MCF 10A (cell line): Measurements from ENCODE around the gene IGFN1. TPM values are rescaled to one million over a fixed set of nuclear protein-coding genes. Genes with fewer than 3 reads are reported as not detected.

ENCODE experiments used
- BruUV-seq: library from RNA; stranded (reverse); fragments of 400-500 nt; replicated peaks from 2 replicates; lab custom pipeline; 2021; lab: Mats Ljungman, UMichigan
- CTCF ChIA-PET: fragments of 300-600 bp; sonication (Branson Sonifier 250); formaldehyde crosslinking; extraction: SDS; loops from one replicate; lab custom pipeline; 2021; ENCODE audit warnings: antibody characterized with exemption, inconsistent platforms; lab: Yijun Ruan, JAX
- POLR2A ChIA-PET: fragments of 300-600, 350-650 bp; sonication (Branson Sonifier 250); formaldehyde crosslinking; extraction: SDS; loops from one replicate; lab custom pipeline; 2020; ENCODE audit warnings: antibody characterized with exemption, inconsistent platforms; lab: Yijun Ruan, JAX
- DNase-seq: peaks from one replicate; pipeline ENCODE4 v3.0.0-alpha.2; 2018; ENCODE audit not compliant: unreplicated experiment
- H3K27ac Mint-ChIP-seq: one replicate; pipeline ENCODE4 v1.8.0; 2022; ENCODE audit warnings: mild to moderate bottlenecking, low read depth, mixed read lengths; ENCODE audit not compliant: unreplicated experiment
- H3K27me3 Mint-ChIP-seq: one replicate; pipeline ENCODE4 v1.8.0; 2022; ENCODE audit warnings: mixed read lengths; ENCODE audit not compliant: insufficient read depth, unreplicated experiment
- H3K36me3 Mint-ChIP-seq: one replicate; pipeline ENCODE4 v1.8.0; 2022; ENCODE audit warnings: mild to moderate bottlenecking, moderate library complexity, mixed read lengths; ENCODE audit not compliant: insufficient read depth, unreplicated experiment
- H3K4me1 Mint-ChIP-seq: one replicate; pipeline ENCODE4 v1.8.0; 2022; ENCODE audit warnings: mixed read lengths; ENCODE audit not compliant: insufficient read depth, unreplicated experiment
- H3K4me3 Mint-ChIP-seq: one replicate; pipeline ENCODE4 v1.8.0; 2022; ENCODE audit warnings: mild to moderate bottlenecking, moderate library complexity, mixed read lengths; ENCODE audit not compliant: unreplicated experiment
- H3K9me3 Mint-ChIP-seq: one replicate; pipeline ENCODE4 v1.8.0; 2022; ENCODE audit warnings: mixed read lengths; ENCODE audit not compliant: unreplicated experiment
- CTCF ChIP-seq: fragments of 200-600 bp; IDR thresholded peaks from one replicate; pipeline ENCODE4 v1.8.0; 2022; ENCODE audit warnings: antibody characterized with exemption, mild to moderate bottlenecking; ENCODE audit not compliant: unreplicated experiment
- intact Hi-C: fragments of 100-400 bp; cut with micrococcal nuclease; formaldehyde crosslinking; loops from 2 replicates; pipeline ENCODE4 v1.14.1; 2022
- total RNA-seq: library from RNA; stranded (reverse); gene quantifications from 2 replicates; pipeline ENCODE4 v1.2.3, GENCODE V29; 2022

IGFN1 gene
- total RNA-seq, 1 experiment from 2014 or later, result 0.26 TPM

- no peaks in the 10 kb centered on the region for H3K9me3 Mint-ChIP-seq
- H3K36me3 Mint-ChIP-seq, result peaks cover 6% of the 10 kb centered on the region
- DNase-seq, result peak; percentile 46
- intact Hi-C loops, result no loop called here
- H3K4me3 Mint-ChIP-seq, result no peak overlapping the region
- POLR2A ChIA-PET, result interaction anchor here (0.7 kb wide), 1 partner anchor 37 kb away, joined by 4 read pairs; no protein-coding TSS in a partner anchor
- H3K4me1 Mint-ChIP-seq, result no peaks in the 10 kb centered on the region
- peaks cover 40% of the 10 kb centered on the region for H3K27me3 Mint-ChIP-seq
- TF ChIP-seq CTCF, result peak; percentile 16
- CTCF ChIA-PET, result interaction anchor here (0.6 to 1.4 kb wide), 6 partner anchors 9 to 178 kb away, joined by 3 to 5 read pairs (median 3); no protein-coding TSS in a partner anchor
- H3K27ac Mint-ChIP-seq, result no peak overlapping the region
- BruUV-seq, result no TSS peak
These were observed 23.8 kb downstream of the IGFN1 start for GRCh38 chr1:201214461-201214860.

- no TSS peak for BruUV-seq
- no peak for DNase-seq
- Mint-ChIP-seq H3K9me3 (no peaks in the 10 kb centered on the region), H3K27me3 (peaks cover 35% of the 10 kb centered on the region), H3K27ac (no peak overlapping the region), H3K36me3 (peaks cover 6% of the 10 kb centered on the region), H3K4me3 (no peak overlapping the region), H3K4me1 (no peaks in the 10 kb centered on the region)
- intact Hi-C loops, result no loop called here
- CTCF ChIA-PET, result interaction anchor here (0.6 to 1.4 kb wide), 7 partner anchors 8 to 178 kb away, joined by 3 to 5 read pairs (median 3); no protein-coding TSS in a partner anchor
- POLR2A ChIA-PET, result interaction anchor here (0.6 to 0.7 kb wide), 2 partner anchors 38 to 347 kb away, joined by 3 to 4 read pairs; no protein-coding TSS in a partner anchor
- no peak for TF ChIP-seq CTCF
These were observed 24.3 kb downstream of the IGFN1 start for GRCh38 chr1:201214886-201215285.

- no peak overlapping the region for H3K27ac Mint-ChIP-seq
- no peak for DNase-seq
- intact Hi-C loops, result no loop called here
- H3K27me3 Mint-ChIP-seq, result peaks cover 27% of the 10 kb centered on the region
- TF ChIP-seq CTCF, result no peak
- CTCF ChIA-PET, result interaction anchor here (1.2 to 1.4 kb wide), 2 partner anchors 7 to 66 kb away, joined by 3 to 5 read pairs; no protein-coding TSS in a partner anchor
- POLR2A ChIA-PET, result interaction anchor here (0.6 kb wide), 1 partner anchor 348 kb away, joined by 3 read pairs; no protein-coding TSS in a partner anchor
- H3K36me3 Mint-ChIP-seq, result peaks cover 6% of the 10 kb centered on the region
- H3K4me1 Mint-ChIP-seq, result no peaks in the 10 kb centered on the region
- no TSS peak for BruUV-seq
- H3K4me3 Mint-ChIP-seq, result no peak overlapping the region
- H3K9me3 Mint-ChIP-seq, result no peaks in the 10 kb centered on the region
These were observed 25.1 kb downstream of the IGFN1 start for GRCh38 chr1:201215531-201216357.

- Mint-ChIP-seq H3K4me3 (no peak overlapping the region), H3K27me3 (peaks cover 19% of the 10 kb centered on the region), H3K27ac (no peak overlapping the region), H3K36me3 (peaks cover 6% of the 10 kb centered on the region), H3K4me1 (no peaks in the 10 kb centered on the region), H3K9me3 (no peaks in the 10 kb centered on the region)
- DNase-seq, result no peak
- ChIA-PET CTCF (interaction anchor here (0.6 kb wide), 1 partner anchor 145 kb away, joined by 3 read pairs; no protein-coding TSS in a partner anchor), POLR2A (no interaction called here)
- intact Hi-C loops, result no loop called here
- no peak for TF ChIP-seq CTCF
- no TSS peak for BruUV-seq
These were observed 25.9 kb downstream of the IGFN1 start for GRCh38 chr1:201216395-201217085.
